Measurements from ENCODE around the gene TSPAN1.

- TF ChIP-seq, protein P1, sequence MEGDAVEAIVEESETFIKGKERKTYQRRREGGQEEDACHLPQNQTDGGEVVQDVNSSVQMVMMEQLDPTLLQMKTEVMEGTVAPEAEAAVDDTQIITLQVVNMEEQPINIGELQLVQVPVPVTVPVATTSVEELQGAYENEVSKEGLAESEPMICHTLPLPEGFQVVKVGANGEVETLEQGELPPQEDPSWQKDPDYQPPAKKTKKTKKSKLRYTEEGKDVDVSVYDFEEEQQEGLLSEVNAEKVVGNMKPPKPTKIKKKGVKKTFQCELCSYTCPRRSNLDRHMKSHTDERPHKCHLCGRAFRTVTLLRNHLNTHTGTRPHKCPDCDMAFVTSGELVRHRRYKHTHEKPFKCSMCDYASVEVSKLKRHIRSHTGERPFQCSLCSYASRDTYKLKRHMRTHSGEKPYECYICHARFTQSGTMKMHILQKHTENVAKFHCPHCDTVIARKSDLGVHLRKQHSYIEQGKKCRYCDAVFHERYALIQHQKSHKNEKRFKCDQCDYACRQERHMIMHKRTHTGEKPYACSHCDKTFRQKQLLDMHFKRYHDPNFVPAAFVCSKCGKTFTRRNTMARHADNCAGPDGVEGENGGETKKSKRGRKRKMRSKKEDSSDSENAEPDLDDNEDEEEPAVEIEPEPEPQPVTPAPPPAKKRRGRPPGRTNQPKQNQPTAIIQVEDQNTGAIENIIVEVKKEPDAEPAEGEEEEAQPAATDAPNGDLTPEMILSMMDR (IDR thresholded peaks at IDR 0.05; ENCODE audit: low read depth, low read length): no peak
- TF ChIP-seq POLR2A (IDR thresholded peaks at IDR 0.05; ENCODE audit: extremely low read depth, insufficient read length): no peak
These were observed 8.4 kb downstream of the TSPAN1 start for GRCh38 chr1:46183079-46183847.

Data from NB4 (cell line).